GM12892 (cell line): ENCODE data around the gene SMIM35.
"Not testable (repeated sequence)": the region's sequence is repeated elsewhere in the genome, so short reads cannot be mapped to it uniquely, and the experiment has no call there.

ENCODE experiments used
- DNase-seq: peaks from one replicate; pipeline ENCODE4 v3.0.0; 2011; ENCODE audit not compliant: insufficient read length
- FAIRE-seq: peaks from 2 replicates; lab custom pipeline; 2011; peaks lifted over from hg19 to GRCh38; lab: Jason Lieb, UNC
- POLR2A ChIP-seq: IDR thresholded peaks from 2 replicates; pipeline ENCODE4 v1.6.1; 2011; ENCODE audit warnings: low read depth, low read length, control low read depth
- POLR2AphosphoS5 ChIP-seq: IDR thresholded peaks from 2 replicates; pipeline ENCODE4 v1.6.1; 2011; ENCODE audit warnings: low read depth, low read length, control low read depth
- TAF1 ChIP-seq: IDR thresholded peaks from 2 replicates; pipeline ENCODE4 v1.6.1; 2011; ENCODE audit warnings: low read depth, mild to moderate bottlenecking, control low read depth, low read length, borderline replicate concordance

Gene SMIM35

DNA sequence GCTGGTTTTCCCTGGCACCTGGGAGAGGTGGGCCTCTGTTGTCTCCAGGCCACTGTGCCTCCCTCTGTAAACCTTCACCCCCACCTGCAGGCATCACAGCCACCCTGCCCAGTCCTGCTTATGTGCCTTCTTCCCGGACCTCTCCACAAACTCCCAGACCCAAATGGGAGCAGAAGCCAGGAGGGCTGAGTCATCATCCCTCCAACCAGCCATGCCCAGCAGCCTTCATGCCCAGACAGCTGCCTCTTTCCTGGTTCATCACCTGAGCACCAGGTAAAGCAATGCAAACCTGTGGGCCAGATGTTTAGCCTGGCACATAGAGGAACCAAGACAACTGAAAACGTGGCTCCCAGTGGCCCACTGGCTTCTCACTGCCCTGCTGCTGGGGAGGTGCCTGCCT lies 12.0 kb downstream of the SMIM35 start:
- DNase-seq (no peak), FAIRE-seq (no peak)
- TF ChIP-seq POLR2A = no peak
- no peak for TF ChIP-seq POLR2AphosphoS5
- TF ChIP-seq TAF1 = no peak

DNA sequence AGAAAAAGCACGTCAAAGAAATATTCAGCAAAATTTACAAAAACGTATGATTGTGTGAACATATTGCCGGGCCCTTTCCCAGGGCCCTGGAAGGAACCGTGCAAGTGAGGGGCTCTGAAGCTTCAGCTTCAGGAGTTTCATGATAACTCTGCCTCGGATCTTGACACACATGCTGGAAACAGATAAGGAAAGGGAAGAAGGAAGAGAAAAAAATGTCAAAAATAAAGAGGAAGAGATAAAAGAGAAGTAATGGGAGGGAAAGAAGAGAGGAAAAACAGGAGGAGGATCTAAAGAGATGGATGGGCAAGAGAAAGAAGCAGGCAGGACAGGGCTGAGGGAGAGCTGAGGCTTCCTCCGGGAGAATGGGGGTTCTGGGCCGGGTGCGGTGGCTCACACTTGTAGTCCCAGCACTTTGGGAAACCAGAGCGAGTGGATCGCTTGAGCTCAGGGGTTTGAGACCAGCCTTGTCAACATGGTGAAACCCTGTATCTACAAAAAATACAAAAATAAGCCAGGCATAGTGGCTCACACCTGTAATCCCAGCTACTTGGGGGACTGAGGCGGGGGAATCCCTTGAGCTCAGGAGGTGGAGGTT lies 12.6 kb downstream of the SMIM35 start:
- FAIRE-seq = no peak
- TF ChIP-seq POLR2AphosphoS5 (no peak), POLR2A (no peak), TAF1 (no peak)
- DNase-seq = no peak

DNA sequence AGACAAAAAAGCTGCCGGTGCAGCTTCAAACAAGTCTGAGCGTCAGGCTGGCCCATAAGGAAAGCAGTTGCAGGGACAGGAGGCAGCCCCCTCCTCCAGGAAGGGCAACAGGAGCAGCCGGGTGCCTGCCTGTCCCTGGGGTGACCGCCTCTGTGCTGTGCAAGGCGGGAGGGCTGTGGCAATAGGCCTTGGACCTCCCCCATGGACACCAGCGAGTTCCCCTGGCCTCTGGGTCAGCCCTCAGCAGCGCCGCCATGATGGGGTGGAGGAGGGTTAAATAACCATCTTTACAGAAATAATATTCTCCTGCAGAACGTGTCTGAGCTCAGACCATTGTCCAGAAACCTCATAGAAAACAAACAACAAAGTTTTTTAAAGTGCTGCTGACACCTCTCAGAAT lies 13.2 kb downstream of the SMIM35 start:
- DNase-seq = no peak
- FAIRE-seq = no peak
- no peak for TF ChIP-seq TAF1
- no peak for TF ChIP-seq POLR2AphosphoS5
- no peak for TF ChIP-seq POLR2A

DNA sequence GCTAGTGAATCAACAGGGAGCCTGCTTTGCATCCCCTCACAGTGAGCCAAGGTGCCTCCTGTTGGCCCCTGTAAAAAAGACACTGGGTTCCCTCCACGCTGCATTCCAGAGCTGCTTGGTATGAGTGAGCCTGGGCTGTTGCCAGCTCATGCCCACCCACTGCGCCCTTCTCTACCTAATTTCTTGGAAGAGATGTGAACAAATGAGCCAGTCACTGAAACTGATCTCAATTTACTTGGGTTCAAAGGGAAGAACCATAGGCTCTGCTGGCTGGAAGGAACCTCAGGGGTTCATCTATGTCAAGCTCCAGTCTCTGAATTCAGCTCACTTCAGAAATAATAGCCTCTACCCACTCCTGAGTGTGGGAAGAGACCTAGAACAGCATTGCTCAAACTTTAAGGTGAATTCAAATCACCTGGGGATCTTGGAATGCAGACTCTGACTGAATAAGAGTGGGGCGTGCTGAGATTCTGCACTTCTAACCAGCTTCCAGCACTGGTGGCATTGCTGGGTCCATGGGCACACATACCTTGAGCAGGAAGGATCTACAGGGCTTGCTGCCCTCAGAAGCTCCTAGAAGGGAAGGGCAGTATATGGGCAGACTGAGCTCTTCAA lies 15.2 kb downstream of the SMIM35 start:
- TF ChIP-seq POLR2A (no peak), POLR2AphosphoS5 (no peak), TAF1 (no peak)
- DNase-seq (no peak), FAIRE-seq (no peak)

DNA sequence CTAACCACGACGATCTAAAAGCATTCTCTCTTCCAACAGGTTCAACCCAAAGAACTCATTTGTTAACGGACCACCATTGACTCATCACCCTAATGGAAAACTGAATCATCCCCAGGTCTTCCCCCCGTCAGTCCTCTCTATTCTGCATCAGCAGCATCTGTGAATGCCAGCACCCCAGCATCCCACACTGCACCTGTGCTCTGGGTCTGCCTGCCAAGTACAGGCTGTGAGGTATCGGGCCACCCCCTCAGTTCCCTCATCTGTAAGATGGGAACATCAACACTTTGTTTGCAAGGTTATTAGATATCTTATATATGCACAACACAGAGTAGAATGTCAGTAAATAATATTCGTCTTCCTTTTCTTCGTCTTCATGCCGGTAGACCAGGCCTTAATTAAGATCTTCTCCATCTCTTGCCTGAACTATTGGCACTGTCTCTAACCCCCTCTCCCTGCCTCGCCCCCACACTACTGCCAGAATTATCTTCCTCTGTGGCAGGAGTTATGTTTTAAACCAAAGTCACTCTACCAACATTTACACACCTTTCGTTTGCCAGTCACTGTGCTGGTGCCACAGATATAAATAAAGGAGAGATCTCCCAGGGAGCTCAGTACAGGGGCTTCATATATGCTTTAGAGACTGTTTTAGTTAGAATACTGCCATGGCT lies 17.7 kb downstream of the SMIM35 start:
- no peak for TF ChIP-seq POLR2A
- no peak for TF ChIP-seq POLR2AphosphoS5
- no peak for TF ChIP-seq TAF1
- DNase-seq (no peak), FAIRE-seq (no peak)

DNA sequence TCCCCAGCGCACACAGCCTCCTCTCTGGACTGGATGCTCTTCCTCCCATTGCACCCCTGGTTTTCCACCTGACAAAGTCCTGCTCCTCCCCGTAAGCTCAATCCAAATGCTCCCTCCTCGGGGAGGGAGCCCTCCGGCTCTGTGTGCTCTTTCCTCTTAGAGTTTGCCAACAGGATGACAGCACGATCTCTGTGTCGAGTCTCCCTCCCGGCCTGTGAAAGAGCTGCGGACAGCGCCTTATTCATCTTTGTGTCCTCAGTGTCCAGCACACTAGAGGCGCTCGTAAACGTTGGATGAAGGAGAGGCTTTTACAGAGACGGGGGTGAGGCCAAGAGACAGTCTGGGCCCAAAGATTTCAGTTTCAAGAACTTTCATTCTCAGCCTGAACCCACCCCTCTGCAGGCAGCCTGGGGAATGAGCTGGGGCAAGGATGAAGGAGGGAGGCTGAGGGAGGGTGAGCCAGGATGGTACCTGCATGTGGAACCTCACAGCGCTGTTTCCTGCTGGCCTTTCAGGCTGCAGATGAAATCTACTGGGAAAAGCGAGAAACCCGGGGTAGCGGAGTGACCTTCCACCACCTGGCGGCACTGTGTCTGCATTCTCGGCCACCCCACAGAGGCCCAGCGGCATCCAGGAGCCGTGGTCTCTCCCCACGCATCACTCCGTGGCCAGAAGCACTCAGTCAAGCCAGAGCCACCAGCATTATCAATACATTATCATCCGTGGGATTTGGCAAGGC lies 18.4 kb downstream of the SMIM35 start:
- TF ChIP-seq POLR2AphosphoS5 (no peak), TAF1 (no peak), POLR2A (no peak)
- DNase-seq (no peak), FAIRE-seq (no peak)

DNA sequence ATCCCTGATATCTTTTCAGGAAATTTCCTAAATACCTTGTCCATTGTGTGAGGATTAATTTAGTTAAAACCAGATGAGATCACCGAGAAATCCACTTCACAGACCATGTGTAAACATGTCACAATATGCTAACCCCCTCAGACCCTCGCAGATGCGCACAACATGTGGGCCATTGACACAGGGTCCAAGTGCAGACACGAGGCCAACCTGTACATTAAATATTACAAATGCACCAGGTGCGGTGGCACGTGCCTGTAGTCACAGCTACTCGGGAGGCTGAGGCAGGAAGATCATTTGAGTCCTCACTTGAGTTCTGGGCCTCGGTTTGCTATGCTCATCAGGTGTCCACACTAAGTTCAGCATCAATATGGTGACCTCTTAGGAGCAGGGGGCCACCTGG lies 19.8 kb downstream of the SMIM35 start:
- FAIRE-seq (no peak), DNase-seq (no peak)
- TF ChIP-seq POLR2A = no peak
- TF ChIP-seq POLR2AphosphoS5 = no peak
- TF ChIP-seq TAF1 = no peak

DNA sequence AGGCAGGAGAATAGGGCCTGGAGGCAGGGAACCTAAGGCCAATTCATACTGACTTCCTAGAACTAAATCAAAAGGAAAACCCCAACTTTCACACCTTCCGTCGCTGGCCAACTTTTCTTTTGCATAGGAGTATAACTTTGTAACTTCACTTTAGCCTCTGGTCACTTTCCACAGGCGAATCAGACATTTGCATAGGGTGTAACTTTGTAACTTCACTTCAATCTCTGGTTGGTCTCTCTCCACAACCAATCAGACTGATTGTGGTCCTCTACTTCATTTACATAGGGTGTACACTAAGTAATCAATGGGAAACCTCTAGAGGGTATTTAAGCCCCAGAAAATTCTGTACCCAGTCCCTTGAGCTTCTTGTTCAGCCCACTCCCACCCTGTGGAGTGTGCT lies 21.4 kb downstream of the SMIM35 start:
- TF ChIP-seq POLR2AphosphoS5 (no peak), POLR2A (no peak), TAF1 (no peak)
- no peak for DNase-seq
- FAIRE-seq = no peak

DNA sequence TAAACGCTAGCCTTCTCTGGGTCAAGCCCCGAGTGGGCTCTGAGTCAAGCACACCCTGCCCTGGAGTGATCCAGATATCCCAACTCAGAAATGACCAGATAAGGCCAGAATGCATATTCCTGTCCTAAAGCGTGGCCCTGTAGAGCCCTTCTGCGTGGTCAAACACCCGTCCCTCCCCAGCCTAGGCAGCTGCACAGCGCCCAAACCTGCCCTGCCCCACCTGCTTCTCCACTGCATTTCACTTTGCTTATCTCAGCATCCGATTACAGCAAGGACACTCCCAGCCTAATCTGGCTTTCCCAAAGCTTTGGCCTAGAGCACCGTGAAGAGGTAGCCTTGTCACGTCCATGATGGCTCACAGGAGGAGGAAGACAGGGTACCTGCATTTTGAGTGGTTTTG lies 21.8 kb downstream of the SMIM35 start:
- no peak for TF ChIP-seq POLR2AphosphoS5
- no peak for TF ChIP-seq TAF1
- no peak for TF ChIP-seq POLR2A
- DNase-seq = no peak
- no peak for FAIRE-seq

DNA sequence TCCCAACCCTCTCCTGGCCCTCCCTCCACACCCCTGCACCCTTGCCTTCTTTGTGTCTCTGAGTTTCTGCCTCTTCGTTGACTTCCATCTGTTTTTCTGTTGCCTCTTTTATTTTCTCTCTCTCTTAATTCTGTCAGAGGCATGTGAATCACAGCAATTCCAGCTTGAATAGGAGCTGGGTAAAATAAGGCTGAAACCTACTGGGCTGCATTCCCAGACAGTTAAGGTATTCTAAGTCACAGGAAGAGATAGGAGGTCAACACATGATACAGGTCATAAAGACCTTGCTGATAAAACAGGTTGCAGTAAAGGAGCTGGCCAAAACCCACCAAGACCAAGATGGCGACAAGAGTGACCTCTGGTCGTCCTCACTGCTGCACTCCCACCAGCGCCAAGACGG lies 24.1 kb downstream of the SMIM35 start:
- not testable (repeated sequence) for DNase-seq, FAIRE-seq

DNA sequence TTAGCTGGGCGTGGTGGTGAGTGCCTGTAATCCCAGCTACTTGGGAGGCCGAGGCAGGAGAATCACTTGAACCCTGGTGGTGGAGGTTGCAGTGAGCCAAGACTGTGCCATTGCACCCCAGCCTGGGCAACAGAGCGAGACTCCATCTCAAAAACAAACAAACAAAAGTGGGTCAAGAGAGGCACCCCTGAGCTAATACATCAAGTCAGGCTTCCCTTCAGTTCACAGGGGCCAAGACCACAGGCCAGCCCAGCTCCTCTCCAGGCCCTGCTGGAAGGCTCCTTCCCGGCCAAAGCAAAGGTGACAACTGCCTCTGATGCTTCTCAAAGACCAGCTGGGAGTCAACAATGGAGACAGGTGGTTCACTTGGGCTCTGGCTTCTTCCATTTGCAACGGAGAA lies 24.6 kb downstream of the SMIM35 start:
- DNase-seq, FAIRE-seq: not testable (repeated sequence)
